ENCODE results near the gene SLC29A1. TPM values are rescaled to one million over a fixed set of nuclear protein-coding genes. Genes with fewer than 3 reads are reported as not detected.
A peak's percentile ranks its signal among the peaks of the same experiment; 100 is the strongest.

SLC29A1 gene
- polyA plus RNA-seq, 6 donors from 2014 or later, result 0.15 to 3.1 (median 0.99) TPM

DNA sequence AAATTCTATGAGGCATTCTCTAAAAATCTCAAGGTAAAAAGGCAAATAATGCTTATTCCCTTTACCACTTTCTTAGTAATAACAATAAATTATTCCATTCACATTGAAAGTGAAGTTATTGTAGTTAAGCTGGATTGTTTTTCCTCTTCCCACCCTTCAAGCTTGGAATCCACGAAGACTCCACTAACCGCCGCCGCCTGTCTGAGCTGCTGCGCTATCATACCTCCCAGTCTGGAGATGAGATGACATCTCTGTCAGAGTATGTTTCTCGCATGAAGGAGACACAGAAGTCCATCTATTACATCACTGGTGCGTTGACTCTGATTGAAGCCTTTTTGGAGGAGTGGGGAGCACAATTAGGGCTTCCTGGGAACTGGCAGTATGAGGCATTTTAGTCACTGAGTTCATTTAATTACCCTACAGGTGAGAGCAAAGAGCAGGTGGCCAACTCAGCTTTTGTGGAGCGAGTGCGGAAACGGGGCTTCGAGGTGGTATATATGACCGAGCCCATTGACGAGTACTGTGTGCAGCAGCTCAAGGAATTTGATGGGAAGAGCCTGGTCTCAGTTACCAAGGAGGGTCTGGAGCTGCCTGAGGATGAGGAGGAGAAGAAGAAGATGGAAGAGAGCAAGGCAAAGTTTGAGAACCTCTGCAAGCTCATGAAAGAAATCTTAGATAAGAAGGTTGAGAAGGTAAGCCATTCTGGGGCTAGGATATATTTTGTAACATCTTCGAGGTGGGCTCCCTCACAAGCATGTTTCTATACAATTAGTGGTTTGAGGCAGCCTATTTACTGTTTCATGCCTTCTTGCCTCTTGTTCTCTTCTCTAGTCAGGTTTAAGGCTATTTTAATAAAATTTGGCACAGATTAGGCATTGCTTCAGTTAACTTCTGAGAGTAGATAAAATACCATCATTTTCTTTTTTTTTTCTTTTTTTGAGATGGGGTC lies 28.5 kb downstream of the SLC29A1 start:
- DNase-seq, result no peak
- ATAC-seq (ENCODE audit: low read depth in 2 of 2), result no peak
- Mint-ChIP-seq H3K9me3 (peaks cover 0 to 3% (median 0%) of the 10 kb centered on the region in 7 donors), H3K27me3 (peaks cover 0 to 2% (median 0%) of the 10 kb centered on the region in 3 donors), H3K27ac (peak overlapping the region in 4 of 6 donors; percentile 31 to 78 (median 41)), H3K4me1 (peaks cover 70 to 82% (median 77%) of the 10 kb centered on the region in 3 donors), H3K4me3 (peak overlapping the region in 3 of 8 donors; percentile 9 to 84 (median 47)), H3K36me3 (peaks cover 36 to 57% of the 10 kb centered on the region in 2 donors)

DNA sequence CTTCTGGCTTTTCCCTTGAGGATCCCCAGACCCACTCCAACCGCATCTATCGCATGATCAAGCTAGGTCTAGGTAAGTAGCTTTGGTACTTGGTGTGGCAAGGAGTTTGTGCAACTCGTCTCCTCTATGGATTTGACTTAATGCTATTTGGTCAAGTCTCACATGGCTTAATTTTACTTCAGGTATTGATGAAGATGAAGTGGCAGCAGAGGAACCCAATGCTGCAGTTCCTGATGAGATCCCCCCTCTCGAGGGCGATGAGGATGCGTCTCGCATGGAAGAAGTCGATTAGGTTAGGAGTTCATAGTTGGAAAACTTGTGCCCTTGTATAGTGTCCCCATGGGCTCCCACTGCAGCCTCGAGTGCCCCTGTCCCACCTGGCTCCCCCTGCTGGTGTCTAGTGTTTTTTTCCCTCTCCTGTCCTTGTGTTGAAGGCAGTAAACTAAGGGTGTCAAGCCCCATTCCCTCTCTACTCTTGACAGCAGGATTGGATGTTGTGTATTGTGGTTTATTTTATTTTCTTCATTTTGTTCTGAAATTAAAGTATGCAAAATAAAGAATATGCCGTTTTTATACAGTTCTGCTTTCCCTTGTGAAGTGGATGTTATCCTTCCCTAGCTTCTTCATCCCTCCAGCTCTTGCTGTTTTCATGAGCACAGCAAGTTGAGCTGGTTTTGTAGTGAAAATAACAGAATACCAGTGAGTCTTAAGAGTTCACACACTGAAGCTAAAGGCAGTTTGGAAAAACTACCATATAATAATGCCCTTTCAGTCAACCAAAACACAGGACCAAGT lies 30.1 kb downstream of the SLC29A1 start:
- Mint-ChIP-seq H3K4me1 (peaks cover 73 to 78% (median 77%) of the 10 kb centered on the region in 3 donors), H3K9me3 (no peaks in the 10 kb centered on the region), H3K36me3 (peaks cover 34 to 53% of the 10 kb centered on the region in 2 donors), H3K27ac (peak overlapping the region in 4 of 6 donors; percentile 26 to 78 (median 50)), H3K27me3 (no peaks in the 10 kb centered on the region), H3K4me3 (peak overlapping the region in 3 of 8 donors; percentile 11 to 84 (median 52))
- DNase-seq, result peak; percentile 52
- ATAC-seq (ENCODE audit: low read depth in 2 of 2), result peak in 1 of 2 donors; percentile 19

DNA sequence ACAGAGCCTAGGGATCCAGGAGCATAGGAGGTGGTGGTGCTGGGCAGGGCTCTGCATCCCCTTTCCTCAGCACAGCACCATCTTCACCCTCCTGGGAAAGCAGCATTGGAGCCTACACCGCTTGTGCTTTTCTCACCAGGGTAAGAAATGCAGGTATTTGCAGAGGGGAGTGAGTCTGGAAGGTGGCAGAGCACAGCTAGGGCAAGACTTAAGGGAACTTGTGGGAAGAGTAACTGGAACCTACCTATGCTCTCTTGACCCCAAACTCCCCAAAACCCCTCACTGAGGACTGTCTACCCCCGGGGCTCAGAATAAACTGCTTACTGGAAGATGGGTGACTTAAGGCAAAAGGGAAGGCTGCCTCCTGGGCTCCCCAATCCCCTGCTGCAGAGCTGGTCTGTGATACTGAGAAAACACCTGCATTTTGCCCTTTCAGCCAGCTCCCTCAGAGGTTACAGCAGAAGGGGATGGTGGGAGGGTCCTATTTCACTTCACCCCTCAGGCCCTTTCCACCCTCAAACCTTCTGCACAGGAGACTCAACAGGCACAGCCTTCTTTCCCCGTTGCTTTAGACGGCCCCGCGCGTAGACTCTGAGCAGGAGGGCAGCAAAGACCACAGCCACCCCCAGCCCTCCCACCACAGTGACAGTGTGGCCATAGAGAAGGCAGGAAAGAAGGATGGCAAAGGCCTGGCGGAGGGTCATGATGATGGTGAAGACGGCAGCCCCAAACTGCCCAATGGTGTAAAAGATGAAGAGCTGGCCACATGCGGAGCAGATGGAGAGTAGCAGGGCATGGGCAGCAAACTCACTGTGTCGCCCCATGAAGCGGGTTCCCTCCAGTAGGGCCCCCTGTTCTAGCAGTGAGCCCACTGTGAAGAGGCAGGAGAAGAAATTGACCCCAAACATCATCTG lies 31.1 kb downstream of the SLC29A1 start:
- peaks cover 33 to 57% of the 10 kb centered on the region in 2 donors for H3K36me3 Mint-ChIP-seq
- no peaks in the 10 kb centered on the region for H3K9me3 Mint-ChIP-seq
- DNase-seq (no peak), ATAC-seq (ENCODE audit: low read depth in 2 of 2) (no peak)
- peak overlapping the region in 5 of 8 donors; percentile 6 to 87 (median 39) for H3K4me3 Mint-ChIP-seq
- H3K27ac Mint-ChIP-seq, result peak overlapping the region; percentile 16 to 98 (median 42)
- peaks cover 72 to 78% (median 78%) of the 10 kb centered on the region in 3 donors for H3K4me1 Mint-ChIP-seq
- H3K27me3 Mint-ChIP-seq, result no peaks in the 10 kb centered on the region

DNA sequence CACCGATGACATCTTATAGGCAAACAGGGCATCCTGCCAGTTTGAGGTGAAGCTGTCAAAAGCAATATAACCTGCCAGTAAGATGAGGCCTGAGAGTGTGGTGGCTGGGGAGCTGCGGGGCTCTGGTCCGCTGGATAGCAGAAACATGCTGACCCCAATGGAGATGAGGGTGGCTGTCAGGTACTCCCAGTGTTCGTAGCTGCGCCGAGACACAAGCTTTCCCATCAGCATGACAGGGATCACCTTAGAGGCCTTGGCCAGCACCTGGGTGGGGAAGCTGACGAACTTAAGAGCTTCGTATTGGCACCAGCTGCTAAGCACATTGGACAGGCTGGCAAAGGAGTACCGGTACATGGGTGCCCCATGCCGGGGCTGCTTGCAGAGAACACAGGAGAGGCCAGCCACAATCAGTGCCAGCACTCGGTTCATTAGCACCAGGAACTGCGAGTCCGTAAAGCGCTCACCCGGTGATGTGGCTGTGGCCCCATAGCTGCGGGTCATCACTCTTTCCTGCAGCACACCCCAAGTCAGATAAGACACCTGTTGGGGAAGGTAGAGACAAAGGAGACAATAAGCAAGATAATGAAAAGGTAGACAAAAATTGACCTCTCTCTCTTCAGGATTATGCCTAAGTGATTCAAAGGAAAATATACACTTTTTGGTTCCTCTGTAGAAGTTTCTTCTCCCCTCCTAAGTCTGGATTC lies 31.9 kb downstream of the SLC29A1 start:
- Mint-ChIP-seq H3K4me1 (peaks cover 69 to 78% (median 75%) of the 10 kb centered on the region in 3 donors), H3K9me3 (no peaks in the 10 kb centered on the region), H3K27me3 (no peaks in the 10 kb centered on the region), H3K4me3 (peak overlapping the region; percentile 59 to 92 (median 89)), H3K27ac (peak overlapping the region in 5 of 6 donors; percentile 81 to 98 (median 92)), H3K36me3 (peaks cover 29 to 51% of the 10 kb centered on the region in 2 donors)
- no peak for ATAC-seq (ENCODE audit: low read depth in 2 of 2)
- no peak for DNase-seq

DNA sequence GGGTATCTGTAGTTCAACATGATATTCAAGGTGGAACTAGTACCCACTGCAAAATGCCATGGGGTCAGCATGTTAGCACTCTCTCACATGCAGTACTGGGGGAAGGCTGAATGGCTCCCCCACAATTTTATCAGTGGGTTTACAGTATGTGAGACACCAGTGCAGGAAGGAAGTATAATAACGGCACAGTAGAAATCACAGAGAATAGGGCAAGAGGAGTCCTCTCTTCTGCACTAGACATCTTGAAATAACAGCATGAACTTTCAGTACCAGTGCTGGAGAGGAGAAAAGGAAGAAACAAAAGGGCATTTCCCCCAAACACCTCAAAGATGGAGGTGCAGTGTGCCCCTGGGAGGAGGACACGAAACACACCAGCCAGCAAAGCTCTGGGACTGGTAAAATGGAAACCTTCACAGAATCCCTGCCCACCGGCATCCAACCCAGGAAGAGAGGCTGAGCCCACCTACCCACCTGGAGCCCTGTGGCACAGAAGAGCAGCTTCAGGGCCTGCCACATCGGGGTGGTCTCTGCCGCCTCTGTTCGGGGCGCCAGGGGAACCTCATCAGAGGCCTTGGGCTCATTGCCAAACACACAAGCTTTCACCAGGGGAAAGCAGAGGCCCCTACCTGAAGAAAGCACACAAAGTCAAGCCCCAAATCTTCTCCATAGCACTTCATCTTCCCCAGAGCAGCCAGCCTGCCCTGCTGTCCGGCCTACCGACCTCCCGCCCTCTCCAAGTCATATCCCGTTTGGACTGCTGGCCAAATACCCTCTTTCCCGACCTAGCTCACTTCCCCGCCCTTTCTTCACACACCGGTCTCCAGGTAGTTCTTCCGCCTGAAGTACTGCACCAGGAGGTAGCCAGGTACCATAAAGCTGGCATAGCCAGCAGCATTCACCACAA lies 32.7 kb downstream of the SLC29A1 start:
- Mint-ChIP-seq H3K27ac (peak overlapping the region; percentile 92 to 98 (median 95)), H3K27me3 (no peaks in the 10 kb centered on the region), H3K4me1 (peaks cover 73 to 84% (median 80%) of the 10 kb centered on the region in 3 donors), H3K4me3 (peak overlapping the region; percentile 59 to 92 (median 89)), H3K36me3 (peaks cover 26 to 52% of the 10 kb centered on the region in 2 donors), H3K9me3 (peaks cover 0 to 2% (median 0%) of the 10 kb centered on the region in 7 donors)
- DNase-seq (no peak), ATAC-seq (ENCODE audit: low read depth in 2 of 2) (no peak)

DNA sequence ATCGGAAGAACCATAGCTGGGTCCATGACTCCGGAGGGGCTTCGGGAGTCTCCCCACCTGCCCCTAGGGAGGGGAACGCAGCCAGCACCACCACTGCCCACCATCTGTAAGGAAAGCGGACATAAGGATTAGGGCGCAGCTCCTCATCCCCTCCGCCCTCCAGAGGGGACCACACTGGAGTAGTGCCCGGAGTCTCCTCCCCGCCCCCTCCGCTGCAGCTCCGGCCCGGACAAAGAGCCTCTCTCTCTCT lies 33.3 kb downstream of the SLC29A1 start:
- H3K4me1 Mint-ChIP-seq, result peaks cover 73 to 87% (median 84%) of the 10 kb centered on the region in 3 donors
- H3K4me3 Mint-ChIP-seq, result peak overlapping the region; percentile 59 to 92 (median 89)
- no peak for ATAC-seq (ENCODE audit: low read depth in 2 of 2)
- no peaks in the 10 kb centered on the region for H3K27me3 Mint-ChIP-seq
- peaks cover 0 to 2% (median 0%) of the 10 kb centered on the region in 7 donors for H3K9me3 Mint-ChIP-seq
- peak overlapping the region; percentile 92 to 98 (median 95) for H3K27ac Mint-ChIP-seq
- peaks cover 25 to 51% of the 10 kb centered on the region in 2 donors for H3K36me3 Mint-ChIP-seq
- no peak for DNase-seq

DNA sequence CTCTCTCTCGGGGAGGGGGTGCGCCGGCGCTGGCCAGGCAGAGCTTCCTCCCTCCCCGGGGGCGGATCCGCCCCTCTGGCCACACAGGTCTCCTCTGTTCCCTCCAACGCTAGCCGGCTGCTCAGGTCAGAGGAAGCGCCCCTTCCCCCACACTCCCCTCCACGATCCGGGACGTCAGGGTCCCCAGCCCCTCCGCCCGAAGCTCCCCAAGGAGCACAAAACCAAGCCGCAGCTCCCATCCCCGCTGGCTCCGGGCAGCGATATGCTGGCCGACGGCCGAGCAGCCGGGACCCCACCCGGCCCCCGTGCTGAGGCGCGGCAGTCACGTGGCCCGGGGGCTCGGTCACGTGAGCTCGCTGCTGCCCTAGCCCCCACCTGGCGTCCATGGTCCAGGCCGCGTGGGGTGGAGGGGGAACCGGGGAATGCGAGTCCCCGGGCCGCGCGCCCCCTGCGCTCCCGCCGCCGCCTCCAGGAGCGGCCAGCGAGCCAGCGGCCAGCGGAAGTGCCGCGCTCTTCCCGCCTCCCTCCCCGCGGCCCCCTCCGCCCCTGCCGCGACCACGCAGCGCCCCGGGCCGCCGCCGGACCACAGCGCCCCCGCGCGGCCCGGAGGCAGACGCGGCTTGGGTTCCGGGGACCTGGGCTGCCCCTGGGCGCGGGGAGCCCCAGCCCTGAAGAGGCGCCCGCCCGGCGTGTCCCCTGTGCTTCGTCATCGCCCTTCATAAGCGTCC lies 33.8 kb downstream of the SLC29A1 start, which contains the start of gene SLC35B2:
Gene SLC35B2 (minus strand): TSS at position 504 of the 728 bp plus-strand sequence. CDS start 118 bp downstream, at position 386.
- H3K27me3 Mint-ChIP-seq, result no peaks in the 10 kb centered on the region
- H3K36me3 Mint-ChIP-seq, result peaks cover 20 to 46% of the 10 kb centered on the region in 2 donors
- ATAC-seq (ENCODE audit: low read depth in 2 of 2) (peak; percentile 70 to 78), DNase-seq (peak; percentile 76)
- peaks cover 69 to 89% (median 85%) of the 10 kb centered on the region in 3 donors for H3K4me1 Mint-ChIP-seq
- peak within 1 kb of the TSS; percentile 82 to 97 (median 93) for H3K4me3 Mint-ChIP-seq
- H3K27ac Mint-ChIP-seq, result peak within 1 kb of the TSS; percentile 96 to 100 (median 98)
- peaks cover 0 to 2% (median 0%) of the 10 kb centered on the region in 7 donors for H3K9me3 Mint-ChIP-seq

DNA sequence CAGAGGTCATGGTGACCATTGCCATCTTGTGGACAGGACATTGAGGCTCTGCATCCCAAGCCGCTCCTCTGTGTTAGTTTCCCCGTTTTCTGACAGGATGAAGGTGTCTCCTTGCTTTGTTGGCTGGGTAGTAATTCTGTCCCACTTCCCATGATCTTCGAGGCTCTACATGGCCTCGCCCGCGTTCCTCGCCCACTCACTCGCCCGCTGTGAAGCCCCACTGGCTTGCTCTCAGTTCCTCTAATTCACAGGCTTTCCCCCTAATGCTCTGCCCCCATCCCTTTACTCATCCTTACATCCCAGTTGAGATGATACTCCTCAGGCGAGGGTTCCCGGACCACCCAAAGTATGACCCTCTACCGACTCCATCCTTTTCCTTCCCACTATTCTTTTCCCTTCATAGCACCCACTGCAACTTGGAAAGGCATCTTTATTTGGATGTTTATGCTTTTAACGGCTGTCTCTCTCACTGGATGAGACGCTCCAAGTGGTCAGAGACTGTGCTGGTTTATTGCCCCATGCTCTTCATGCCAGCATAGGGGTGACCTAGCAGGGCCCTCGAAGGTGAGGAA lies 34.4 kb downstream of the SLC29A1 start:
- Mint-ChIP-seq H3K27me3 (no peaks in the 10 kb centered on the region), H3K27ac (peak overlapping the region; percentile 81 to 100 (median 98)), H3K4me1 (peaks cover 74 to 89% (median 89%) of the 10 kb centered on the region in 3 donors), H3K4me3 (peak overlapping the region; percentile 79 to 97 (median 93)), H3K9me3 (peaks cover 0 to 2% (median 0%) of the 10 kb centered on the region in 7 donors), H3K36me3 (peaks cover 14 to 44% of the 10 kb centered on the region in 2 donors)
- DNase-seq (peak; percentile 78), ATAC-seq (ENCODE audit: low read depth in 2 of 2) (peak; percentile 50 to 61)

DNA sequence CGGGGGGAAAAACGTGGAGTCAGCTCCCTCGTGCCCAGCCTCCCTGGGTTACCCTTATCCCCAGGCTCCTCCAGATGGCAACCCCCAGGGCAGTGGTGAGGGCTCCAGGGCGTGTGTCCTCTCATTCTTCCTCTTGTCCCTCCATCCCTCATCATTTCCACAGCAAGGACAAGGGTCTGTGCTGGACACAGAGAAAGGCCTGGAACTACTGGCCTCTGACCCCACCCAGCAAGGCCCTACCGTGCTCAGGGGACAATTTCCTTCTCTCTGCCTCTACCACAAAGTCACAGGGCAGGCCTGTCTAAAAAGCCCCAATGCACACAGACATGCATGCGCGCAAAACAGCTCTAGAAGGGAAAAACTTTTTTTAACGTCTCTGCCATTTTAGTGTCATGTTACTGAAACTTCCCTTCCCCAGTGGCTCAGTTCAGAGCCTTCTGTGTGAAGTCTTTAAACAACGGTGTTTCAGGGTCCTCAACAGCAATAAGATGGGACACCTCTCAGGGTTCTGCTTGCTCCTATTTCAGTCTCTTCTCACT lies 35.0 kb downstream of the SLC29A1 start:
- Mint-ChIP-seq H3K4me1 (peaks cover 74 to 89% (median 89%) of the 10 kb centered on the region in 3 donors), H3K27me3 (no peaks in the 10 kb centered on the region), H3K27ac (peak overlapping the region; percentile 81 to 100 (median 98)), H3K4me3 (peak overlapping the region; percentile 79 to 96 (median 90)), H3K36me3 (peaks cover 8 to 39% of the 10 kb centered on the region in 2 donors), H3K9me3 (peaks cover 0 to 2% (median 0%) of the 10 kb centered on the region in 7 donors)
- DNase-seq (peak; percentile 67), ATAC-seq (ENCODE audit: low read depth in 2 of 2) (peak in 1 of 2 donors; percentile 20)

DNA sequence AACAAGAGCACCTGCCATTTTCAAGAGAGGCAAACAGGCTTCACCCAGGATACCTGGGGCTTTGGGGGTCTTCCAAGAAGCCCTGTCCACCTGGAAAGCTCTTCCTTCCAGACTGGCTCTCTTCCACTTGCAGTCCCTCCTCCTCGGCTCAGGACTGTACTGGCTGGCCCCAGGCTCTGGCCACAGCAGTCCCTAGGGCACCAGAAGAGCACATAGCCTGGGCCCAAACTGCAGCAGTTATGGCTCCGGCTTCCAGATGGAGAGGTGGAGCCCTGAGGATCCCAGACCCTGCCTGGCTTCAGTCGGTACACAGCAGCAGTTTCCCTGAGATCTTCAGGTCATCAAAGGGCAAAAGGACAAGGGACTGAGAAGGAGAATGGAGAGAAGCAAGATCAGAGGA lies 35.5 kb downstream of the SLC29A1 start:
- peak overlapping the region; percentile 81 to 100 (median 98) for H3K27ac Mint-ChIP-seq
- peaks cover 4 to 34% of the 10 kb centered on the region in 2 donors for H3K36me3 Mint-ChIP-seq
- peak overlapping the region; percentile 78 to 96 (median 85) for H3K4me3 Mint-ChIP-seq
- no peak for DNase-seq
- no peaks in the 10 kb centered on the region for H3K27me3 Mint-ChIP-seq
- peaks cover 73 to 90% (median 89%) of the 10 kb centered on the region in 3 donors for H3K4me1 Mint-ChIP-seq
- H3K9me3 Mint-ChIP-seq, result peaks cover 0 to 2% (median 0%) of the 10 kb centered on the region in 7 donors
- ATAC-seq (ENCODE audit: low read depth in 2 of 2), result no peak

All from naive B cell (primary cell).